Muscle of back (tissue), 13 donors: Measurements from ENCODE around the gene NT5C2. TPM values are rescaled to one million over a fixed set of nuclear protein-coding genes. Genes with fewer than 3 reads are reported as not detected.
"Not testable (repeated sequence)": the region's sequence is repeated elsewhere in the genome, so short reads cannot be mapped to it uniquely, and the experiment has no call there.

ENCODE experiments used
- DNase-seq, 3 donors: peaks; one replicate each; pipeline versions ENCODE4 v3.0.0 to v3.0.0-alpha.2; 2013
- long read RNA-seq, 9 donors: transcript quantifications; one replicate each; lab custom pipeline, GENCODE V29; 2026
- polyA plus RNA-seq, 10 donors: library from polyadenylated mRNA; unstranded; fragments of 120-200 nt; gene quantifications; one replicate each; pipeline ENCODE4 v1.2.1, GENCODE V29; 2013; ENCODE audit not compliant: insufficient read length in 10 of 10

NT5C2 gene
- 100 to 1,000 TPM; 115 to 198 (median 139) TPM for polyA plus RNA-seq
- long read RNA-seq, donor 1 = 0 reads
- long read RNA-seq, donor 2, partial matches to known transcripts = 0 of 2 reads
- long read RNA-seq, donor 2, other reads (novel, unspliced or antisense) = 0 of 2 reads
- long read RNA-seq, donor 3 = 0 reads
- long read RNA-seq, donor 4, partial matches to known transcripts = 0 of 5 reads
- long read RNA-seq, donor 4, other reads (novel, unspliced or antisense) = 0 of 5 reads
- long read RNA-seq, donor 5, transcript NT5C2-201 (18 exons, 3,435 nt) = major isoform, 6 of 9 reads
- long read RNA-seq, donor 5, partial matches to known transcripts = 0 of 9 reads
- long read RNA-seq, donor 5, other reads (novel, unspliced or antisense) = 0 of 9 reads
- long read RNA-seq, donor 6, partial matches to known transcripts = 0 of 2 reads
- long read RNA-seq, donor 6, other reads (novel, unspliced or antisense) = 0 of 2 reads
- long read RNA-seq, donor 7, partial matches to known transcripts = 0 of 5 reads
- long read RNA-seq, donor 7, other reads (novel, unspliced or antisense) = 0 of 5 reads
- long read RNA-seq, donor 8, partial matches to known transcripts = 0 of 4 reads
- long read RNA-seq, donor 8, other reads (novel, unspliced or antisense) = 0 of 4 reads
- long read RNA-seq, donor 9 = 0 reads

GRCh38 chr10:103193107-103193819, at the start of gene NT5C2:
NT5C2 (minus strand) TSS chr10:103193272; CDS start chr10:103174958, 18,314 bp downstream.
- DNase-seq = peak; percentile 76 to 91 (median 88)

- no peak for DNase-seq
Measured at GRCh38 chr10:103241262-103242011, 48.4 kb upstream of the NT5C2 start.

DNA sequence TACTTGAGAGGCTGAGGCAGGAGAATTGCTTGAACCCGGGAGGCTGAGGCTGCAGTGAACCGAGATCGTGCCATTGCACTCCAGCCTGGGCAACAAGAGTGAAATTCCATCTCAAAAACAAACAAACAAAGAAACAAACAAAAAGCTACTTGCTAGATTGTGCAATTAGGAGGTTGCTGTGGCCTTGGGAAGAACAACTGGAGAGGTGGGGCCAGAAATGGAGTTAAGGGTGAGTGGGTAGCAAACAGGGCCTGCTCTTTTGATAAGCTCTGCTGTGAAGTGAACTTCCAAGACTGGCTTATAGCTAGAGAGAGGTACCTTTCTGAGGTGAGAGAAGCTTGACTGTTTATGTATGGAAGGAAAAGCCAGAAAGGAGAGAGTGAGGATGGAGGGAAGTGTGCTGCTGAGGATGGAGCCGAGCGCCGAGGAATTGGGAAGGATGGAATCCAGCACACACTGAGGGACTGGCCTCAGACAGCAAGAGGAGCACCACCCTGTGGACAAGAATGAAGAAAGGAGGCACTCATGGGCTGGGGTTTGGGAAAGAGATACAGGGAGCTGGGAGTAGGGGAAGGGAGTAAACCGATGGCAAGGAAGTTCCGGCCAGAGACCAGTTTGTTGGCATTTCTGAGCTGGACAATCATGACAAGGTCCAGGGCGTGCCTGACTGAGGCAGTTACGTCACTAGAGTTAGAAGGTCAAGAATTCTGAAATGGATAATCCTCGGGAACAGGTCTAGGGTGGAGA, 45.6 kb upstream of the NT5C2 start:
- DNase-seq = peak in 1 of 3 donors; percentile 28

- DNase-seq = no peak
Measured at GRCh38 chr10:103235775-103236174, 42.7 kb upstream of the NT5C2 start.

GRCh38 chr10:103232772-103233488, 39.9 kb upstream of the NT5C2 start:
- DNase-seq = no peak

DNA sequence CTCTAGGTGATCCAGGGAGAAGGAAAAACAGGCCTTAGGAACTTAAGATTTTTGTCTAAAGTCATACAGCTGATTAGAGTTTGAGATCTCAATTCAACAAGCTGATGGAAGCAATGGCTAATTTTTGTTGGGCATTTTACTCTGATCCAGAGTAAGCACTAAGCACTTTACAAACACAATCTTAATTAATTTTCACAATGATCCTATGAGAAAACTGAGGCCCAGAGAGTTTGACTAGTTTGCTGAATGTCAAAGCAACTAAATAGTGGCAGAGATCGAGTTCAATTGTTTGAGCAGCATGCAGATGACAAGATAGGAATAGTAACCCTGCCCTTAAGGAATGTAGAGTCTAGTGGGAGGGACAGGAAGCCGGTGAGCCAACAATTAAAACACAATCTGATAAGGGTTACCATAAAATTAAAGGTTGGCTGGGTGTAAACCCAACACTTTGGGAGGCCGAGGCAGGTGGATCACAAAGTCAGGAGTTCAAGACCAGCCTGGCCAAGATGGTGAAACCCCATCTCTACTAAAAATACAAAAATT, 39.1 kb upstream of the NT5C2 start:
- no peak for DNase-seq

DNA sequence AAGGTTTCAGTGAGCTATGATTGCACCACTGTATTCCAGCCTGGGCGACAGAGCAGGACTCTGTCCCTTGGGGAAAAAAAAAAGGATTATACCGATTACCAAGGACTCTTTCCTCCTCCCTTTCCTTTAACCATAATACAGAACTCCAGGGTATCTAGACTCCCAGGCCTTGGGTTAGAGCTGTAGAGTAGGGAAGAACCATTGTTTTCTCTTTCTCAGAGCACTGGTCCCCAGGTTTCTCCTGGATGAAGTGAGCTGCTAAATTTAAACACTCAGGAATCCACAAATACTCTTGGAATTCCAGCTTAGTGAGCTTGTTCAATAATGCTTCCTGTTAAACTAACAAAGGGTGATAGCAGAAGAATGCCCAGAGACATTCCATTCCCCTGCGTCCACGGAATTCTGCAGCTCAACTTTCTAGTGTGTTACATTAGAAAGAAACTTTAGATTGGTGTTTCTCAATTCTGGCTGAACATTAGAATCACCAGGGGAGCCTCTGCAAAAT, 38.0 kb upstream of the NT5C2 start:
- DNase-seq = peak in 2 of 3 donors; percentile 14 to 92

DNA sequence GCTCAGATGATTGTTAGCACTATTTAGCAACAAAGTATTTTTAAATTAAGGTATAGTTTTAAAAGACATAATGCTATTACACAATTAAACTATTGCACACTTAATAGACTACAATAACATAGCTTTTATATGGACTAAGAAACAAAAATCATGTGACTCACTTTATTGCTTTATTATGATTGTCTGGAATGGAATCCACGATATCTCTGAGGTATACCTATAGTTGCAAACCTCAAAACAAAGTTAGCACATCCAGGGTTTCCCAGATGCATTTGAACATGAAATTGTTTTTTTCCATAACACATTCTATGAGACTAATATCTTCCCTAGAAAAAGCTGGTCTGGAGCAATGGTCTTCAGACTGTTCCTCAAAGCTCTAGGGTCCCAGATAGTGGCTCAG, 34.3 kb upstream of the NT5C2 start:
- DNase-seq = no peak

- DNase-seq = no peak
Measured at GRCh38 chr10:103225939-103226338, 32.9 kb upstream of the NT5C2 start.

DNA sequence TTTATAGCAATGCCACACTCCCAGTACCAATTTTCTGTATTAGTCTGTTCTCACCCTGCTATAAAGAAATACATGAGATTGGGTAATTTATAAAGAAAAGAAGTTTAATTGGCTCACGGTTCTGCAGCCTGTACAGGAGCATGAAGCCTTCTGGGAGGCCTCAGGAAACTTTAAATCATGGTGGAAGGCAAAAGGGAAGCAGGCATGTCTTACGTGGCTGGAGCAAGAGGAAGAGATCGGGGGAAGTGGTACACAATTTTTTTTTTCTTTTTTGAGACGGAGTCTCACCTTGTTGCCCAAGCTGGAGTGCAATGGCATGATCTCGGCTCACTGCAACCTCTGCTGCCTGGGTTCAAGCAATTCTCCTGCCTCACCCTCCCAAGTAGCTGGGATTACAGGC, 31.6 kb upstream of the NT5C2 start:
- DNase-seq = not testable (repeated sequence)

GRCh38 chr10:103224133-103224532, 31.1 kb upstream of the NT5C2 start:
- no peak for DNase-seq

DNA sequence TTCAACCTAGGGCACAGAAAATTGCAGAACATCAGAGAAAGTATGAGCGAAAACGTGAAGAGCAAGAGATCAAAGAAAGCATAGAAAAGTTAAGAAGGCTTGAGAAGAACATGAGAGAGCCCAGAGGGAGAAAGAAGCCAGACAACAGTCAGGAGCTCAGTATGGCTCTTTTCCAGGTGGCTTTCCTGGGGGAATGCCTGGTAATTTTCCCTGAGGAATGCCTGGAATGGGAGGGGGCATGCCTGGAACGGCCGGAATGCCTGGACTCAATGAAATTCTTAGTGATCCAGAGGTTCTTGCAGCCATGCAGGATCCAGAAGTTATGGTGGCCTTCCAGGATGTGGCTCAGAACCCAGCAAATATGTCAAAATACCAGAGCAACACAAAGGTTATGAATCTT, 23.3 kb upstream of the NT5C2 start:
- DNase-seq = not testable (repeated sequence)

GRCh38 chr10:103215601-103216000, 22.5 kb upstream of the NT5C2 start:
- no peak for DNase-seq

GRCh38 chr10:103210262-103210661, 17.2 kb upstream of the NT5C2 start:
- not testable (repeated sequence) for DNase-seq

DNA sequence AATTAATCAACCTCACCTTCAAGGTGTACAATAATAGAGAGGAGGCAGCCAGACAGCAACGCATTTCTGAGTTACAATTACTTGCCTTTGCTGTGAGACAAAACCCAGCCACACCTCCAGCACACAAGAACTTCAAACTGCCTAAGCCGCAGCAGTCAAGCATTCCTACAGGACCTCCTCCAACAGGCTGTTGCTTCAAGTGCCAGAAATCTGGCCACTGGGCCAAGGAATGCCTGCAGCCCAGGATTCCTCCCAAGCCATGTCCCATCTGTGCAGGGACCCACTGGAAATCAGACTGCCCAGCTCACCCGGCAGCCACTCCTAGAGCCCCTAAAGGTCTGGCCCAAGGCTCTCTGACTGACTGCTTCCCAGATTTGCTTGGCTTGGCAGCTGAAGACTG, 14.6 kb upstream of the NT5C2 start:
- DNase-seq = not testable (repeated sequence)

DNA sequence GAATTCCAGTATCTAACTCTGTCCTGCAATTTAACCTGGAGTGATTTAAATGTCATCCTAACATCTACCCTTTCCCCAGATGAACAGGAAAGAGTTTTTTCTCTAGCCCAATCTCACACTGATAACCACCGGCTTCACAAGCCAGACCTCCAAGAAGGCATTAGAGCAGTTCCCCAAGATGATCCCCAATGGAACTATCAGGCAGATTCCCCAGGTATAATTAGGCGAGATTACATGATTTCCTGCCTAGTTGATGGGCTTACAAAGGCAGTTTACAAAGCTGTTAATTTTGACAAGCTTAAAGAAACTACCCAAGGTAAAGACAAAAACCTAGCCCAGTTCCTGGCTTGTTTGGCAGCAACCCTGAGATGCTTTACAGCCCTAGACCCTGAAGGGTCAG, 14.1 kb upstream of the NT5C2 start:
- no peak for DNase-seq

DNA sequence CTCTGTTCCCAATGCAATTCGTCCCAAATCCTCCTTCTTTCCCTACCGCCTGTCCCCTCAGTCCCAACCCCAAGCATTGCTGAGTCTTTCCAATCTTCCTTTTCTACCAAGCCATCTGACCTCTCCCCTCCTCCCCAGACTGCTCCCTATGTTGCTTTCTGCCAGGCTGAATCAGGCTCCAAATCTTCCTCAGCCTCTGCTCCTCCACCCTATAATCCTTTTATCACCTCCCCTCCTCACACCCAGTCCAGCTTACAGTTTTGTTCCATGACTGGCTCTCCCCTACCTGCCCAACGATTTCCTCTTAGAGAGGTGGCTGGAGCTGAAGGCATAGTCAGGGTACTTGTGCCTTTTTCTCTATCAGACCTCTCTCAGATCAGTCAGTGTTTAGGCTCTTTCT, 13.6 kb upstream of the NT5C2 start:
- not testable (repeated sequence) for DNase-seq

- DNase-seq = not testable (repeated sequence)
Measured at GRCh38 chr10:103205401-103205800, 12.3 kb upstream of the NT5C2 start.

DNA sequence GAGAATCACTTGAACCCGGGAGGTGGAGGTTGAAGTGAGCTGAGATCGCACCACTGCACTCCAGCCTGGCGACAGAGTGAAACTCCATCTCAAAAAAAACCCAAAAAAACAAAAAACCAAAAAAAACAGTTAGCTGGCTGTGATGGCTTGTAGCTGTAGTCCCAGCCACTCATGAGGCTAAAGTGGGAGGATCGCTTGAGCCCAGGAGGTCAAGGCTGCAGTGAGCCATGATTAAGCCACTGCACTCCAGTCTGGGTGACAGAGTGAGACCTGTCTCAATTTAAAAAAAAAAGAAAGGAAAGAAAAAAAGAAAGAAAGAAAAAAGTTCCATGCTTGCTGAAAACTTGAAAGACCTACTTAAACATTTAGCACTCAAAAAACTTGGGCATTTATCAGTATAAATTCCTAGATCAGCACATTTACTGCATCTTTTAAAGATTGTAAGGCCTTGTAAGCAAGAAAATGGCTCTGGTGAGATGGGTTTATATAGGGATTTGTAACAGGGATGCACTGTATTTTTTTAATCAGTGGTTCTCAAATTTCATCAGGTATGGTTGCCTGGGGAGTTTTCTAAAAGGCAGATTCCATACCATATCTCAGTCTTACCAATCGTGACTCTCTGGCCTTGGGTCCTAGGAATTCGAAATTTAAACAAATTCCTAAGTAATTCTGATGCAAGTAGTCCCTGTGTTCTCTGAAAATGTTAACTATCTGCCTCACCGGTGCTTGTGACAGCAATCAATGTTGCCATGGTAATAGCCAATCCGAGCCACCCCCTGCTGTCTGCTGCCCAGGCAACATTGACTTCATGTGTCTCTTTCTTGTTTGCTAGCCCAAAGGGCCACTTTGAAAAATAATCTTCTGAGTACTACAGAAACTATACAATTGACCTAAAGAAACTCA, 11.5 kb upstream of the NT5C2 start:
- DNase-seq = no peak
